Testis (tissue), 3 donors: ENCODE results near the gene CEP350. TPM values are rescaled to one million over a fixed set of nuclear protein-coding genes. Genes with fewer than 3 reads are reported as not detected.

Source experiments
- DNase-seq: peaks from one replicate; pipeline ENCODE4 v3.0.0-alpha.2; 2019
- H3K27ac ChIP-seq, 2 donors: fragments of 200-600 bp; sonication (generic); one replicate each; pipeline ENCODE4 v1.5.1; 2019
- H3K27me3 ChIP-seq: fragments of 200-600 bp; sonication (generic); one replicate; pipeline ENCODE4 v1.5.1; 2019
- H3K36me3 ChIP-seq: fragments of 200-600 bp; sonication (generic); one replicate; pipeline ENCODE4 v1.5.1; 2017; ENCODE audit warnings: low read depth; ENCODE audit errors: missing control alignments
- H3K4me1 ChIP-seq: fragments of 200-600 bp; sonication (generic); one replicate; pipeline ENCODE4 v1.5.1; 2019
- H3K4me3 ChIP-seq, 2 donors: fragments of 200-600 bp; sonication (generic); one replicate each; pipeline ENCODE4 v1.5.1; 2017 to 2019
- H3K9me3 ChIP-seq: fragments of 200-600 bp; sonication (generic); one replicate; pipeline ENCODE4 v1.5.1; 2017
- CTCF ChIP-seq, 3 experiments: fragments of 450-650 bp in 2 of 3; fragments of 200-600 bp in 1 of 3; sonication (generic) in 1 of 3; IDR thresholded peaks; one replicate each; pipeline ENCODE4 v1.5.1; 2016 to 2019; ENCODE audit warnings: antibody characterized with exemption in 3 of 3, mild to moderate bottlenecking in 2 of 3, moderate library complexity in 1 of 3
- POLR2A ChIP-seq: fragments of 450-650 bp; IDR thresholded peaks from one replicate; pipeline ENCODE4 v1.6.1; 2017; ENCODE audit warnings: antibody characterized with exemption, mild to moderate bottlenecking, moderate library complexity
- WGBS, 2 donors: methylation state at CpG; one replicate each; pipeline ENCODE4 v1.1.5; 2018; 5-methylcytosine and 5-hydroxymethylcytosine counted together
- intact Hi-C: fragments of 100-400 bp; cut with DNase I; formaldehyde crosslinking; loops from one replicate; pipeline ENCODE4 v1.15.1; 2023; ENCODE audit warnings: low total_unique reads
- polyA plus RNA-seq: library from polyadenylated mRNA; stranded (reverse); fragments of 350-450 nt; fragmentation: Illumina TruSeq; extraction: RNeasy Lipid Tissue Mini Kit (QIAGEN cat#74804); gene quantifications from one replicate; pipeline ENCODE4 v1.2.3, GENCODE V29; 2014; ENCODE audit warnings: low read depth, low replicate concordance; ENCODE audit not compliant: insufficient read depth
- total RNA-seq, 2 donors: library from RNA; depleted of rRNA; stranded (reverse); fragments of >200 nt; gene quantifications; one replicate each; pipeline ENCODE4 v1.2.3, GENCODE V29; 2016

CEP350 gene
- total and polyA plus RNA-seq, 3 donors from 2014 or later: 89.4 to 177 (median 104) TPM

GRCh38 chr1:179929955-179930798, 24.4 kb upstream of the CEP350 start:
- no peak for DNase-seq
- no peak for TF ChIP-seq CTCF (IDR thresholded peaks at IDR 0.05)
- no peak for TF ChIP-seq POLR2A
- intact Hi-C loops: no loop called here
- 29 to 32% methylated on average over 2 of the region's 2 CpGs for WGBS, 2 donors
- H3K4me1 ChIP-seq: peaks cover 9% of the 10 kb centered on the region
- no peak overlapping the region for H3K4me3 ChIP-seq
- no peak overlapping the region for H3K27ac ChIP-seq
- H3K27me3 ChIP-seq: no peaks in the 10 kb centered on the region
- H3K36me3 ChIP-seq: no peaks in the 10 kb centered on the region
- no peaks in the 10 kb centered on the region for H3K9me3 ChIP-seq

GRCh38 chr1:179930867-179931266, 23.7 kb upstream of the CEP350 start:
- 81 to 82% methylated on average over 3 of the region's 3 CpGs for WGBS, 2 donors
- H3K36me3 ChIP-seq: no peaks in the 10 kb centered on the region
- H3K27ac ChIP-seq: no peak overlapping the region
- H3K4me1 ChIP-seq: peaks cover 9% of the 10 kb centered on the region
- intact Hi-C loops: no loop called here
- TF ChIP-seq POLR2A (no peak), CTCF (IDR thresholded peaks at IDR 0.05) (no peak)
- no peaks in the 10 kb centered on the region for H3K27me3 ChIP-seq
- DNase-seq: no peak
- no peak overlapping the region for H3K4me3 ChIP-seq
- no peaks in the 10 kb centered on the region for H3K9me3 ChIP-seq

GRCh38 chr1:179933219-179933618, 21.4 kb upstream of the CEP350 start:
- Histone ChIP-seq H3K36me3 (no peaks in the 10 kb centered on the region), H3K27me3 (no peaks in the 10 kb centered on the region), H3K4me1 (peaks cover 9% of the 10 kb centered on the region), H3K4me3 (no peak overlapping the region), H3K27ac (no peak overlapping the region), H3K9me3 (no peaks in the 10 kb centered on the region)
- TF ChIP-seq POLR2A: no peak
- no peak for TF ChIP-seq CTCF (IDR thresholded peaks at IDR 0.05)
- 88 to 89% methylated on average over 2 of the region's 2 CpGs for WGBS, 2 donors
- intact Hi-C loops: no loop called here
- DNase-seq: no peak

GRCh38 chr1:179935909-179936496, 18.6 kb upstream of the CEP350 start:
- Histone ChIP-seq H3K27ac (no peak overlapping the region), H3K27me3 (no peaks in the 10 kb centered on the region), H3K4me1 (peaks cover 5% of the 10 kb centered on the region), H3K4me3 (no peak overlapping the region), H3K36me3 (no peaks in the 10 kb centered on the region), H3K9me3 (no peaks in the 10 kb centered on the region)
- no peak for DNase-seq
- intact Hi-C loops: no loop called here
- 61 to 62% methylated on average over 1 of the region's 1 CpG for WGBS, 2 donors
- TF ChIP-seq POLR2A (no peak), CTCF (IDR thresholded peaks at IDR 0.05) (no peak)
